NCI-H82 (cell line): ENCODE results near the gene TRIM66.
A peak's percentile ranks its signal among the peaks of the same experiment; 100 is the strongest.

Source experiments
- DNase-seq: peaks from one replicate; lab custom pipeline; 2025; lab: John Stamatoyannopoulos, UW

The TRIM66 gene

GRCh38 chr11:8566613-8567210, 115.8 kb downstream of the TRIM66 start:
- peak; percentile 74 for DNase-seq

GRCh38 chr11:8564526-8564925, 117.9 kb downstream of the TRIM66 start:
- DNase-seq: no peak
